ENCODE data around the gene RNASEH2B. TPM values are rescaled to one million over a fixed set of nuclear protein-coding genes. Genes with fewer than 3 reads are reported as not detected.

RNASEH2B gene
- total RNA-seq, 2 donors from 2014 or later = 37.7 to 44.1 TPM

DNA sequence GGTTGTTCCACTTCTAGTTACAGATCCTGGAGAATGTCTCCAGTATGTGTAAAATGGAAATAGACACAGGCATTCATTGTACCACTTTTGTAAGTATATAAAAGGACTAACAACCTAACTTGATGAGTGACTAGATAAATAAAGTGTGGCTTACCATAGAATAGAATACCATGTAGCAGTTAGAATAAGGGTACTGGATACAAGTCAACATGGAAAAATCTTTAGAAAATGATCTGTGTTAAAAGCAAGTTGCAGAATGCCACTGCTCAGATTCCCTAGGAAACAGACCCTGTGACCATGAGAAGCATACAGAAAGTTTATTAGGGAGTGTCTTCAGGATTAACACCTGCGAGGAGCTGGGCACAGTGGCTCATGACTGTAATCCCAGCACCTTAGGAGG is 25.9 kb upstream of the RNASEH2B start:
- Mint-ChIP-seq H3K9me3 (peaks cover 4% of the 10 kb centered on the region), H3K27ac (no peak overlapping the region), H3K27me3 (ENCODE audit: insufficient read depth) (no peaks in the 10 kb centered on the region), H3K36me3 (ENCODE audit: low read depth) (no peaks in the 10 kb centered on the region), H3K4me1 (no peaks in the 10 kb centered on the region), H3K4me3 (no peak overlapping the region)
- Histone ChIP-seq H3K4me1 (ENCODE audit: control insufficient read depth, insufficient read depth, low read length) (no peaks in the 10 kb centered on the region), H3K36me3 (ENCODE audit: control insufficient read depth, insufficient read depth, low read length) (no peaks in the 10 kb centered on the region), H3K9ac (ENCODE audit: extremely low read depth, low read length, poor library complexity, severe bottlenecking) (no peak overlapping the region), H3K9me3 (ENCODE audit: control insufficient read depth, low read length) (no peaks in the 10 kb centered on the region), H3K4me3 (ENCODE audit: low read length) (no peak overlapping the region), H3K27ac (ENCODE audit: low read depth, low read length) (no peak overlapping the region), H3K27me3 (ENCODE audit: control insufficient read depth, insufficient read depth, low read length, poor library complexity, severe bottlenecking) (no peaks in the 10 kb centered on the region)
- TF ChIP-seq, protein P1, sequence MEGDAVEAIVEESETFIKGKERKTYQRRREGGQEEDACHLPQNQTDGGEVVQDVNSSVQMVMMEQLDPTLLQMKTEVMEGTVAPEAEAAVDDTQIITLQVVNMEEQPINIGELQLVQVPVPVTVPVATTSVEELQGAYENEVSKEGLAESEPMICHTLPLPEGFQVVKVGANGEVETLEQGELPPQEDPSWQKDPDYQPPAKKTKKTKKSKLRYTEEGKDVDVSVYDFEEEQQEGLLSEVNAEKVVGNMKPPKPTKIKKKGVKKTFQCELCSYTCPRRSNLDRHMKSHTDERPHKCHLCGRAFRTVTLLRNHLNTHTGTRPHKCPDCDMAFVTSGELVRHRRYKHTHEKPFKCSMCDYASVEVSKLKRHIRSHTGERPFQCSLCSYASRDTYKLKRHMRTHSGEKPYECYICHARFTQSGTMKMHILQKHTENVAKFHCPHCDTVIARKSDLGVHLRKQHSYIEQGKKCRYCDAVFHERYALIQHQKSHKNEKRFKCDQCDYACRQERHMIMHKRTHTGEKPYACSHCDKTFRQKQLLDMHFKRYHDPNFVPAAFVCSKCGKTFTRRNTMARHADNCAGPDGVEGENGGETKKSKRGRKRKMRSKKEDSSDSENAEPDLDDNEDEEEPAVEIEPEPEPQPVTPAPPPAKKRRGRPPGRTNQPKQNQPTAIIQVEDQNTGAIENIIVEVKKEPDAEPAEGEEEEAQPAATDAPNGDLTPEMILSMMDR (conservative IDR thresholded peaks at IDR 0.05) = no peak
- DNase-seq = no peak
- 89 to 90% methylated on average over 1 of the region's 1 CpG for WGBS, 2 experiments (ENCODE audit: insufficient coverage in 1 of 2, insufficient read length in 1 of 2)

DNA sequence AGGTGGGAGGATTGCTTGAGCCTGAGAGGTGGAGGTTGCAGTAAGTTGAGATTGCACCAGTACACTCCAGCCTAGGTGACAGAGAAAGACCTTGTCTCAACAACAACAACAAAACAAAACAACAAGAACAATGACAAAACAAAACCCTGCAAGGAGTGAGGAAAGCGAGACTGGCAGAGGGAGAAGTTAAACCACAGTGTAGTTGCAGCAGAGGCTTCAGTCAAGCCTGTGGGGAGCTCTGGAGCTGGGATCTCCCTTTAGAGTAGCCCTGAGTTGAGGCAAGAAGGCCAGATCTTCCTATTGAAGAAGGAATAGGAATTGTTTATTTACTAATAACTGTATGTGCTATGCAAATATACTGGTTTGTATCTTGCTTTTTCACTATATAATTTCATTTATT is 25.3 kb upstream of the RNASEH2B start:
- no peak overlapping the region for H3K9ac ChIP-seq (ENCODE audit: extremely low read depth, low read length, poor library complexity, severe bottlenecking)
- no peaks in the 10 kb centered on the region for H3K9me3 ChIP-seq (ENCODE audit: control insufficient read depth, low read length)
- H3K27me3 Mint-ChIP-seq (ENCODE audit: insufficient read depth) = no peaks in the 10 kb centered on the region
- no peaks in the 10 kb centered on the region for H3K27me3 ChIP-seq (ENCODE audit: control insufficient read depth, insufficient read depth, low read length, poor library complexity, severe bottlenecking)
- no peaks in the 10 kb centered on the region for H3K4me1 ChIP-seq (ENCODE audit: control insufficient read depth, insufficient read depth, low read length)
- DNase-seq = no peak
- no peaks in the 10 kb centered on the region for H3K36me3 ChIP-seq (ENCODE audit: control insufficient read depth, insufficient read depth, low read length)
- H3K4me3 ChIP-seq (ENCODE audit: low read length) = no peak overlapping the region
- H3K27ac Mint-ChIP-seq = no peak overlapping the region
- H3K27ac ChIP-seq (ENCODE audit: low read depth, low read length) = no peak overlapping the region
- H3K36me3 Mint-ChIP-seq (ENCODE audit: low read depth) = no peaks in the 10 kb centered on the region
- H3K4me1 Mint-ChIP-seq = no peaks in the 10 kb centered on the region
- peaks cover 4% of the 10 kb centered on the region for H3K9me3 Mint-ChIP-seq
- no peak overlapping the region for H3K4me3 Mint-ChIP-seq
- TF ChIP-seq, protein P1 (conservative IDR thresholded peaks at IDR 0.05) = no peak
- 83% methylated on average over 1 of the region's 1 CpG; no CpG with 5 or more reads in 1 of the 2 experiments for WGBS, 2 experiments (ENCODE audit: insufficient coverage in 1 of 2, insufficient read length in 1 of 2)

DNA sequence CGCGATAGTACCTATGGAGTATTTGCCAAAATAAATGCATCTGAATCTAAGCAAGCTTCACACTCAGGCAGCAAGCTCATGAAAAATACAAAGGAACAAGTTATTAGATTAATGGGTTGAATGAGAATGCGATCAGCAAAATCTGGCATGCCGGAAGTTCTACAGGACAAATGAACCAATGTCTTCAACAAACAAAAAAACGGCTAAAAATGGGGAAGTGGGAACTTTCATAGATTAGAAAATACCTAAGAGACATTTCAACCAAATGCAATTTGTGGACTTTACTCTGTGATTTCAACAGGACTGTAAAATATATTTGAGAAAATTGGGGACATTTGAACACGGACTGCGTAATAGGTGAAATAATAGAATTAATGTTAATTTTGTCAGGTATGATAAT is 22.4 kb upstream of the RNASEH2B start:
- no peak overlapping the region for H3K27ac Mint-ChIP-seq
- WGBS, 2 experiments (ENCODE audit: insufficient coverage in 1 of 2, insufficient read length in 1 of 2) = 97 to 98% methylated on average over 6 to 7 of the region's 7 CpGs
- no peak overlapping the region for H3K9ac ChIP-seq (ENCODE audit: extremely low read depth, low read length, poor library complexity, severe bottlenecking)
- H3K27me3 ChIP-seq (ENCODE audit: control insufficient read depth, insufficient read depth, low read length, poor library complexity, severe bottlenecking) = no peaks in the 10 kb centered on the region
- DNase-seq = no peak
- H3K9me3 Mint-ChIP-seq = peaks cover 4% of the 10 kb centered on the region
- H3K36me3 Mint-ChIP-seq (ENCODE audit: low read depth) = no peaks in the 10 kb centered on the region
- TF ChIP-seq, protein P1 (conservative IDR thresholded peaks at IDR 0.05) = no peak
- no peak overlapping the region for H3K4me3 ChIP-seq (ENCODE audit: low read length)
- H3K4me1 Mint-ChIP-seq = no peaks in the 10 kb centered on the region
- H3K27ac ChIP-seq (ENCODE audit: low read depth, low read length) = no peak overlapping the region
- H3K36me3 ChIP-seq (ENCODE audit: control insufficient read depth, insufficient read depth, low read length) = no peaks in the 10 kb centered on the region
- H3K4me1 ChIP-seq (ENCODE audit: control insufficient read depth, insufficient read depth, low read length) = no peaks in the 10 kb centered on the region
- no peak overlapping the region for H3K4me3 Mint-ChIP-seq
- H3K27me3 Mint-ChIP-seq (ENCODE audit: insufficient read depth) = no peaks in the 10 kb centered on the region
- no peaks in the 10 kb centered on the region for H3K9me3 ChIP-seq (ENCODE audit: control insufficient read depth, low read length)

Measured in endodermal cell (in vitro differentiated cells).